Activated T-helper 17 cell treated with anti-CD3 and anti-CD28 coated beads, Interleukin-2, amount 50 U/mL, for 72 hours (primary cell): Measurements from ENCODE around the gene DIP2C. TPM values are rescaled to one million over a fixed set of nuclear protein-coding genes. Genes with fewer than 3 reads are reported as not detected.

Experiments
- ATAC-seq: fragments of 150-1000 bp; cut with Tn5 transposase; replicated peaks from 2 replicates; pipeline ENCODE4 v1.10.0; 2021; ENCODE audit warnings: mild to moderate bottlenecking, moderate library complexity
- H3K27ac Mint-ChIP-seq: one replicate; pipeline ENCODE4 v1.8.0; 2022; ENCODE audit warnings: mixed read lengths
- H3K27me3 Mint-ChIP-seq: one replicate; pipeline ENCODE4 v1.8.0; 2022; ENCODE audit warnings: mixed read lengths
- H3K36me3 Mint-ChIP-seq: one replicate; pipeline ENCODE4 v1.8.0; 2022; ENCODE audit warnings: low read depth, mild to moderate bottlenecking, mixed read lengths
- H3K4me1 Mint-ChIP-seq: one replicate; pipeline ENCODE4 v1.8.0; 2022; ENCODE audit warnings: mixed read lengths
- H3K4me3 Mint-ChIP-seq: one replicate; pipeline ENCODE4 v1.8.0; 2022; ENCODE audit warnings: mild to moderate bottlenecking, mixed read lengths
- H3K9me3 Mint-ChIP-seq: one replicate; pipeline ENCODE4 v1.8.0; 2022; ENCODE audit warnings: mixed read lengths
- total RNA-seq, 2 donors: library from RNA; stranded (reverse); gene quantifications; one replicate each; pipeline ENCODE4 v1.2.3, GENCODE V29; 2022

The DIP2C gene
- total RNA-seq = 1 to 10 TPM; 1.1 to 1.9 TPM

- H3K4me3 Mint-ChIP-seq = peak within 1 kb of the TSS; percentile 41
- H3K9me3 Mint-ChIP-seq = no peaks in the 10 kb centered on the region
- peaks cover 48% of the 10 kb centered on the region for H3K27me3 Mint-ChIP-seq
- peaks cover 5% of the 10 kb centered on the region for H3K4me1 Mint-ChIP-seq
- no peak for ATAC-seq
- H3K27ac Mint-ChIP-seq = no peak within 1 kb of the TSS
- no peaks in the 10 kb centered on the region for H3K36me3 Mint-ChIP-seq
These were observed at the start of gene DIP2C for GRCh38 chr10:689452-690371. DIP2C (minus strand) TSS chr10:689668; CDS start chr10:689578, 90 bp downstream.

- Mint-ChIP-seq H3K9me3 (no peaks in the 10 kb centered on the region), H3K27ac (no peak overlapping the region), H3K4me1 (no peaks in the 10 kb centered on the region), H3K36me3 (no peaks in the 10 kb centered on the region), H3K4me3 (no peak overlapping the region), H3K27me3 (peaks cover 10% of the 10 kb centered on the region)
- no peak for ATAC-seq
These were observed 45.0 kb upstream of the DIP2C start for GRCh38 chr10:734481-734880.

GRCh38 chr10:733086-733485 lies 43.6 kb upstream of the DIP2C start:
- Mint-ChIP-seq H3K27me3 (peaks cover 10% of the 10 kb centered on the region), H3K27ac (no peak overlapping the region), H3K36me3 (no peaks in the 10 kb centered on the region), H3K4me3 (no peak overlapping the region), H3K9me3 (no peaks in the 10 kb centered on the region), H3K4me1 (no peaks in the 10 kb centered on the region)
- ATAC-seq = no peak

GRCh38 chr10:729213-729612 lies 39.7 kb upstream of the DIP2C start:
- Mint-ChIP-seq H3K4me1 (no peaks in the 10 kb centered on the region), H3K27ac (no peak overlapping the region), H3K36me3 (no peaks in the 10 kb centered on the region), H3K9me3 (no peaks in the 10 kb centered on the region), H3K4me3 (no peak overlapping the region), H3K27me3 (peaks cover 12% of the 10 kb centered on the region)
- ATAC-seq = no peak

DNA sequence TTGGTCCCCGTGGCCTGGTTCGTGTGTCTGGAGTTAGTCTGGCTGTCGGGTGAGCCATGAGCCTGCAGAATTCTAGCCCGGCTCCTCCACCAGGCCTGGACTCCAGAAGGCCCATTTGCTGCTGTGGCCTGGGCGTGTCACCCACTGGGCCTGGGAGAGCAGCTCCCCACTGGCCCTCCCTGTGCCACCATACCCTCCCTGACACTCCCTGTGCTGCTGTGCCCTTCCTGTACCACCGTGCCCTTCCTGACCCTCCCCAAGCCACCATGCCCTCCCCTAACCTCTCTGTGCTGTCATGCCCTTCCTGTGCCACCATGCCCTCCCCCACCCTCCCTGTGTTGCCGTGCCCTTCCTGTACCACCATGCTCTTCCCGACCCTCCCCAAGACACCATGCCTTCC lies 39.1 kb upstream of the DIP2C start:
- Mint-ChIP-seq H3K9me3 (no peaks in the 10 kb centered on the region), H3K4me1 (no peaks in the 10 kb centered on the region), H3K27ac (no peak overlapping the region), H3K4me3 (no peak overlapping the region), H3K36me3 (no peaks in the 10 kb centered on the region), H3K27me3 (peaks cover 8% of the 10 kb centered on the region)
- ATAC-seq = no peak

DNA sequence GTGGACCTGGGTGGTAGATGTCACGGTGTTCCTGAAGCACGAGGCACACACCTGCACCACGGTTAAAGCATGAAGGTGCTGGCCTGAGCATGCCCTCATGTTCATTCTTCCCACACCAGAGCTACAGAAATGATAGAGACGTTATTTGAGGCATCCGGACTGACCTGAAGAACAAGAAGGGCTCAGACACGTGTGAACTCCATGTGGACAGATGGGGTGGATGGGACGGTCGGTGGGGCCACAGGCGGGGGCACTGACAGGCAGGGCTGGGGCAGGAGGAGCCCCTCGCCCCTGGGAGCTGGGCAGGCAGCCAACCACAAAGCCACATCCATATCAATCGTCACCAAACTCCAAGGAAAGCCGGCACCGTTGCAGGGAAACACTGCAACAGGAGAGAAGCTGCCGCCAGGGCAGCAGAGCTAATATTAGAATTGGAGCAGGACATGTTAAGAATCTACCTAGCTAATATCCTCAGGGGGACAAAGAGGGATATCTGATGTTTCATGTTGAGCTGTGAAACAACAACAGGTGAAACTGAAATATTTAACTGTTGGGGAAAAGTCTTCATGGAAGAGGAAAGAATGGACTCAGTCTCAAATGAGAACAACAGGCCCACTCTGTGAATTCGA lies 37.8 kb upstream of the DIP2C start:
- no peaks in the 10 kb centered on the region for H3K9me3 Mint-ChIP-seq
- no peak overlapping the region for H3K4me3 Mint-ChIP-seq
- H3K27me3 Mint-ChIP-seq = peaks cover 4% of the 10 kb centered on the region
- H3K27ac Mint-ChIP-seq = no peak overlapping the region
- no peak for ATAC-seq
- H3K4me1 Mint-ChIP-seq = no peaks in the 10 kb centered on the region
- H3K36me3 Mint-ChIP-seq = no peaks in the 10 kb centered on the region

- Mint-ChIP-seq H3K27ac (no peak overlapping the region), H3K36me3 (no peaks in the 10 kb centered on the region), H3K9me3 (no peaks in the 10 kb centered on the region), H3K4me1 (no peaks in the 10 kb centered on the region), H3K27me3 (peaks cover 5% of the 10 kb centered on the region), H3K4me3 (no peak overlapping the region)
- no peak for ATAC-seq
These were observed 36.3 kb upstream of the DIP2C start for GRCh38 chr10:725786-726185.

DNA sequence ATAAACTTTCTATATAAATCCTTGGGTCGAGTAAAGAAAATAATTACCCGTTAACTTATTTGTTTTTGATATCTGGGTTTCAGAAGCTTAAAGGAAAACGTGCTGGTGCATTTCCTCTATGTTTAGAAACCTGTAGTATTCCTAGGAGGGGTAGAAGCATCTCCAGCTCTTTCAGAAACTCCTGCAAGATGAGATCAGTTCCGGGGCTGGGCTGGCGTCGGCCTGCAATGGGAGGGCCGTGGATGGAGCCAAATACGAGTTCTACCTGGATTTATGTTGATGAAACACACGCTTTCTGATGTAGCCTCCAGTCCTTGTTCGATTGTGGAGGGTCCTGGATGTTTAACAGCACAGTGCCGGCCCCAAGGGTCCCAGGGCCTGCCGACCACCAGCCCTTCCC lies 35.8 kb upstream of the DIP2C start:
- H3K4me3 Mint-ChIP-seq = no peak overlapping the region
- H3K27ac Mint-ChIP-seq = no peak overlapping the region
- no peaks in the 10 kb centered on the region for H3K9me3 Mint-ChIP-seq
- ATAC-seq = no peak
- no peaks in the 10 kb centered on the region for H3K4me1 Mint-ChIP-seq
- H3K36me3 Mint-ChIP-seq = no peaks in the 10 kb centered on the region
- H3K27me3 Mint-ChIP-seq = peaks cover 10% of the 10 kb centered on the region

- Mint-ChIP-seq H3K9me3 (no peaks in the 10 kb centered on the region), H3K27me3 (peaks cover 10% of the 10 kb centered on the region), H3K4me1 (no peaks in the 10 kb centered on the region), H3K27ac (no peak overlapping the region), H3K4me3 (no peak overlapping the region), H3K36me3 (no peaks in the 10 kb centered on the region)
- no peak for ATAC-seq
These were observed 34.5 kb upstream of the DIP2C start for GRCh38 chr10:723973-724372.

GRCh38 chr10:722281-723060 lies 33.0 kb upstream of the DIP2C start:
- Mint-ChIP-seq H3K27me3 (peaks cover 10% of the 10 kb centered on the region), H3K27ac (no peak overlapping the region), H3K4me1 (no peaks in the 10 kb centered on the region), H3K4me3 (no peak overlapping the region), H3K9me3 (no peaks in the 10 kb centered on the region), H3K36me3 (no peaks in the 10 kb centered on the region)
- no peak for ATAC-seq

DNA sequence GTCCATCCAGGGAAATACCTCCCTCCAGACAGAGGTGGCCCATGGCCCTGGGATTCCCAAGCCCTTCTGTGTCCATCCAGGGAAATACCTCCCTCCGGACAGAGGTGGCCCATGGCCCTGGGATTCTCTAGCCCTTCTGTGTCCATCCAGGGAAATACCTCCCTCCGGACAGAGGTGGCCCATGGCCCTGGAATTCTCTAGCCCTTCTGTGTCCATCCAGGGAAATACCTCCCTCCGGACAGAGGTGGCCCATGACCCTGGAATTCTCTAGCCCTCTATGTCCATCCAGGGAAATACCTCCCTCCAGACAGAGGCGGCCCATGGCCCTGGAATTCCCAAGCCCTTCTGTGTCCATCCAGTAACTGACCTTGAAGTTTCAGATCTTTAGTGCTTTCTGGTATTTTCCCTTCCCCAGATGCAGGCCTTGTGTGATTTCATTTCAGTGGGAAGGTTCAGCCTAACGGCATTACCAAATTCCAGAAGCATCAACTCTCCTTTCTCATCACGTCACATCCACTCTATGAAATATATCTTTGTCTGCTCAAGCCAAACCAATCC lies 28.8 kb upstream of the DIP2C start:
- H3K4me3 Mint-ChIP-seq = no peak overlapping the region
- no peaks in the 10 kb centered on the region for H3K36me3 Mint-ChIP-seq
- peaks cover 9% of the 10 kb centered on the region for H3K27me3 Mint-ChIP-seq
- no peak for ATAC-seq
- no peak overlapping the region for H3K27ac Mint-ChIP-seq
- H3K4me1 Mint-ChIP-seq = no peaks in the 10 kb centered on the region
- no peaks in the 10 kb centered on the region for H3K9me3 Mint-ChIP-seq

DNA sequence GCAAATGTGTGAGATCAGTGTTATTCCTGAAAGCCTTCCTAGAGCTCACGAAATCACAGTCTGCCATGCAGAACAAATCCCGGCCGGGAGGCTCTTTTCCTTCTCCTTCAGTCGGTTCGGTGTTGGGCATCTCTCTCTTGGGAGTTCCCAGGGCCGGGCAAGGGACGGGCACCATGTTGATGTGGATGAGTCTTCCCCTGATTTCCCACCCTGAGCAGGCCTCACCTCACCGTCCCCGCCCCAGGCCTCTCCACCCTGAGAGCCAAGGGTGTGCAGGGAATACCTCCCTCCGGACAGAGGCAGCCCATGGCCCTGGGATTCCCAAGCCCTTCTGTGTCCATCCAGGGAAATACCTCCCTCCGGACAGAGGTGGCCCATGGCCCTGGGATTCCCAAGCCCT lies 28.0 kb upstream of the DIP2C start:
- Mint-ChIP-seq H3K4me1 (no peaks in the 10 kb centered on the region), H3K27me3 (peaks cover 9% of the 10 kb centered on the region), H3K36me3 (no peaks in the 10 kb centered on the region), H3K4me3 (no peak overlapping the region), H3K9me3 (no peaks in the 10 kb centered on the region), H3K27ac (no peak overlapping the region)
- ATAC-seq = no peak

GRCh38 chr10:716821-717220 lies 27.4 kb upstream of the DIP2C start:
- H3K27me3 Mint-ChIP-seq = peaks cover 9% of the 10 kb centered on the region
- no peak overlapping the region for H3K27ac Mint-ChIP-seq
- no peaks in the 10 kb centered on the region for H3K36me3 Mint-ChIP-seq
- ATAC-seq = no peak
- H3K9me3 Mint-ChIP-seq = no peaks in the 10 kb centered on the region
- H3K4me1 Mint-ChIP-seq = no peaks in the 10 kb centered on the region
- H3K4me3 Mint-ChIP-seq = no peak overlapping the region

GRCh38 chr10:714214-714613 lies 24.7 kb upstream of the DIP2C start:
- Mint-ChIP-seq H3K36me3 (no peaks in the 10 kb centered on the region), H3K9me3 (no peaks in the 10 kb centered on the region), H3K27ac (no peak overlapping the region), H3K4me1 (no peaks in the 10 kb centered on the region), H3K4me3 (no peak overlapping the region), H3K27me3 (peaks cover 8% of the 10 kb centered on the region)
- no peak for ATAC-seq
